ENCODE measurements around the gene GALNT7.

DNA sequence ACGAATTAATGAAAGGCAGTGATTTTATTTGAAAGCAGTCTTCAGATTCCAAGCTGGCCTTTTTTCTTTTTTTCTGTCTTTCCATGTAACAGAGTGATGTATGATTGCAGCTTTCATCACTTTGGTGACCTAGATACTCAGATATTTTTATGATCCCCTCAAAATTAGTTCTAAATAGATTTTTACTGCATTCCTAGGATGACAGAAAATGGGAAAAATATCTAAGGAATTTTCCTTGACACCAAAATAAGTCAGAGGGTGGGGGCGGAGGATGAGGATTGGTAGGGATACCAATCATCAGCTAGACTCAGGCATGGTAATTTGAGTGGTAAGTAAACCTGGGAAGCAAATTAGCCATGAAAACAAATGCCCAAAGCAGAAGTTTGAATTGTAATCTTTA is 177.5 kb downstream of the GALNT7 start:
- TF ChIP-seq, protein P1, sequence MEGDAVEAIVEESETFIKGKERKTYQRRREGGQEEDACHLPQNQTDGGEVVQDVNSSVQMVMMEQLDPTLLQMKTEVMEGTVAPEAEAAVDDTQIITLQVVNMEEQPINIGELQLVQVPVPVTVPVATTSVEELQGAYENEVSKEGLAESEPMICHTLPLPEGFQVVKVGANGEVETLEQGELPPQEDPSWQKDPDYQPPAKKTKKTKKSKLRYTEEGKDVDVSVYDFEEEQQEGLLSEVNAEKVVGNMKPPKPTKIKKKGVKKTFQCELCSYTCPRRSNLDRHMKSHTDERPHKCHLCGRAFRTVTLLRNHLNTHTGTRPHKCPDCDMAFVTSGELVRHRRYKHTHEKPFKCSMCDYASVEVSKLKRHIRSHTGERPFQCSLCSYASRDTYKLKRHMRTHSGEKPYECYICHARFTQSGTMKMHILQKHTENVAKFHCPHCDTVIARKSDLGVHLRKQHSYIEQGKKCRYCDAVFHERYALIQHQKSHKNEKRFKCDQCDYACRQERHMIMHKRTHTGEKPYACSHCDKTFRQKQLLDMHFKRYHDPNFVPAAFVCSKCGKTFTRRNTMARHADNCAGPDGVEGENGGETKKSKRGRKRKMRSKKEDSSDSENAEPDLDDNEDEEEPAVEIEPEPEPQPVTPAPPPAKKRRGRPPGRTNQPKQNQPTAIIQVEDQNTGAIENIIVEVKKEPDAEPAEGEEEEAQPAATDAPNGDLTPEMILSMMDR (tag by site-specific recombination; IDR thresholded peaks at IDR 0.05), result no peak
- TF ChIP-seq ZNF549 (tag by site-specific recombination; IDR thresholded peaks at IDR 0.05) (no peak), YY1 (tag by site-specific recombination; IDR thresholded peaks at IDR 0.05) (no peak), ZBTB21 (tag by site-specific recombination; IDR thresholded peaks at IDR 0.05) (no peak)
- TF ChIP-seq, protein P2, sequence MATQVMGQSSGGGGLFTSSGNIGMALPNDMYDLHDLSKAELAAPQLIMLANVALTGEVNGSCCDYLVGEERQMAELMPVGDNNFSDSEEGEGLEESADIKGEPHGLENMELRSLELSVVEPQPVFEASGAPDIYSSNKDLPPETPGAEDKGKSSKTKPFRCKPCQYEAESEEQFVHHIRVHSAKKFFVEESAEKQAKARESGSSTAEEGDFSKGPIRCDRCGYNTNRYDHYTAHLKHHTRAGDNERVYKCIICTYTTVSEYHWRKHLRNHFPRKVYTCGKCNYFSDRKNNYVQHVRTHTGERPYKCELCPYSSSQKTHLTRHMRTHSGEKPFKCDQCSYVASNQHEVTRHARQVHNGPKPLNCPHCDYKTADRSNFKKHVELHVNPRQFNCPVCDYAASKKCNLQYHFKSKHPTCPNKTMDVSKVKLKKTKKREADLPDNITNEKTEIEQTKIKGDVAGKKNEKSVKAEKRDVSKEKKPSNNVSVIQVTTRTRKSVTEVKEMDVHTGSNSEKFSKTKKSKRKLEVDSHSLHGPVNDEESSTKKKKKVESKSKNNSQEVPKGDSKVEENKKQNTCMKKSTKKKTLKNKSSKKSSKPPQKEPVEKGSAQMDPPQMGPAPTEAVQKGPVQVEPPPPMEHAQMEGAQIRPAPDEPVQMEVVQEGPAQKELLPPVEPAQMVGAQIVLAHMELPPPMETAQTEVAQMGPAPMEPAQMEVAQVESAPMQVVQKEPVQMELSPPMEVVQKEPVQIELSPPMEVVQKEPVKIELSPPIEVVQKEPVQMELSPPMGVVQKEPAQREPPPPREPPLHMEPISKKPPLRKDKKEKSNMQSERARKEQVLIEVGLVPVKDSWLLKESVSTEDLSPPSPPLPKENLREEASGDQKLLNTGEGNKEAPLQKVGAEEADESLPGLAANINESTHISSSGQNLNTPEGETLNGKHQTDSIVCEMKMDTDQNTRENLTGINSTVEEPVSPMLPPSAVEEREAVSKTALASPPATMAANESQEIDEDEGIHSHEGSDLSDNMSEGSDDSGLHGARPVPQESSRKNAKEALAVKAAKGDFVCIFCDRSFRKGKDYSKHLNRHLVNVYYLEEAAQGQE (tag by site-specific recombination; IDR thresholded peaks at IDR 0.05), result no peak
- TF ChIP-seq, protein P3, sequence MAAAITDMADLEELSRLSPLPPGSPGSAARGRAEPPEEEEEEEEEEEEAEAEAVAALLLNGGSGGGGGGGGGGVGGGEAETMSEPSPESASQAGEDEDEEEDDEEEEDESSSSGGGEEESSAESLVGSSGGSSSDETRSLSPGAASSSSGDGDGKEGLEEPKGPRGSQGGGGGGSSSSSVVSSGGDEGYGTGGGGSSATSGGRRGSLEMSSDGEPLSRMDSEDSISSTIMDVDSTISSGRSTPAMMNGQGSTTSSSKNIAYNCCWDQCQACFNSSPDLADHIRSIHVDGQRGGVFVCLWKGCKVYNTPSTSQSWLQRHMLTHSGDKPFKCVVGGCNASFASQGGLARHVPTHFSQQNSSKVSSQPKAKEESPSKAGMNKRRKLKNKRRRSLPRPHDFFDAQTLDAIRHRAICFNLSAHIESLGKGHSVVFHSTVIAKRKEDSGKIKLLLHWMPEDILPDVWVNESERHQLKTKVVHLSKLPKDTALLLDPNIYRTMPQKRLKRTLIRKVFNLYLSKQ (tag by site-specific recombination; IDR thresholded peaks at IDR 0.05; ENCODE audit: borderline replicate concordance), result no peak
